GM12878 (cell line): Measurements from ENCODE around the gene SNX3. TPM values are rescaled to one million over a fixed set of nuclear protein-coding genes. Genes with fewer than 3 reads are reported as not detected.
A peak's percentile ranks its signal among the peaks of the same experiment; 100 is the strongest.

Experiments used
- ATF7 ChIP-seq: fragments of 450-650 bp; IDR thresholded peaks from 2 replicates; pipeline ENCODE4 v1.6.1; 2016; ENCODE audit warnings: low read depth, mild to moderate bottlenecking
- CBX5 ChIP-seq: sonication (generic); IDR thresholded peaks from 2 replicates; pipeline ENCODE4 v1.6.1; 2016; ENCODE audit warnings: low read depth, moderate library complexity, mild to moderate bottlenecking, inconsistent platforms
- CHD4 ChIP-seq: fragments of 200-600 bp; sonication (generic); IDR thresholded peaks from 2 replicates; pipeline ENCODE4 v1.6.1; 2016; ENCODE audit warnings: mild to moderate bottlenecking
- ESRRA ChIP-seq: IDR thresholded peaks from 2 replicates; pipeline ENCODE4 v1.6.1; 2012; ENCODE audit warnings: mild to moderate bottlenecking, low read length, improper control_type of control experiment
- LARP7 ChIP-seq: fragments of 450-650 bp; IDR thresholded peaks from 2 replicates; pipeline ENCODE4 v1.6.1; 2017; ENCODE audit warnings: mild to moderate bottlenecking
- NBN ChIP-seq: fragments of 450-650 bp; IDR thresholded peaks from 2 replicates; pipeline ENCODE4 v1.6.1; 2016
- NFIC ChIP-seq: IDR thresholded peaks from 2 replicates; pipeline ENCODE4 v1.6.1; 2012; ENCODE audit warnings: low read depth, mild to moderate bottlenecking, inconsistent platforms, low read length, moderate library complexity
- NFYB ChIP-seq: IDR thresholded peaks from 2 replicates; pipeline ENCODE4 v1.6.1; 2011; ENCODE audit warnings: low read depth, mild to moderate bottlenecking, low read length, improper control_type of control experiment, moderate library complexity; ENCODE audit not compliant: insufficient read depth
- PML ChIP-seq: IDR thresholded peaks from 2 replicates; pipeline ENCODE4 v1.6.1; 2012; ENCODE audit warnings: low read length, inconsistent platforms
- POLR2A ChIP-seq: IDR thresholded peaks from 2 replicates; pipeline ENCODE4 v1.6.1; 2011; ENCODE audit warnings: low read depth, mild to moderate bottlenecking, low read length
- RAD51 ChIP-seq: fragments of 450-650 bp; IDR thresholded peaks from 2 replicates; pipeline ENCODE4 v1.6.1; 2016; ENCODE audit warnings: moderate library complexity, mild to moderate bottlenecking, inconsistent platforms
- SIX5 ChIP-seq: IDR thresholded peaks from 2 replicates; pipeline ENCODE4 v1.6.1; 2011; ENCODE audit warnings: mild to moderate bottlenecking, low read depth, low read length, moderate library complexity; ENCODE audit not compliant: severe bottlenecking
- SREBF1 ChIP-seq: IDR thresholded peaks from 2 replicates; pipeline ENCODE4 v1.6.1; 2012; ENCODE audit warnings: mild to moderate bottlenecking, low read length
- SREBF2 ChIP-seq: IDR thresholded peaks from 2 replicates; pipeline ENCODE4 v1.6.1; 2012; ENCODE audit warnings: mild to moderate bottlenecking, low read length
- STAT1 ChIP-seq: fragments of 450-650 bp; conservative IDR thresholded peaks from 2 replicates; pipeline ENCODE4 v1.6.1; 2014; ENCODE audit warnings: antibody characterized with exemption, mild to moderate bottlenecking
- SUZ12 ChIP-seq: fragments of 200-600 bp; sonication (generic); IDR thresholded peaks from one replicate; pipeline ENCODE4 v1.6.1; 2018; ENCODE audit warnings: antibody characterized with exemption, mild to moderate bottlenecking; ENCODE audit not compliant: unreplicated experiment
- ZNF217 ChIP-seq: fragments of 450-650 bp; IDR thresholded peaks from 2 replicates; pipeline ENCODE4 v1.6.1; 2017; ENCODE audit warnings: antibody characterized with exemption, mild to moderate bottlenecking
- polyA plus RNA-seq, 11 experiments: library from polyadenylated mRNA; depleted of rRNA in 4 of 11; unstranded in 6 of 11; stranded (reverse) in 5 of 11; fragments of >200 nt; fragmentation: Nextera tagmentation in 4 of 11; fragmentation: Illumina TruSeq in 1 of 11; extraction: Ambion mirVana in 4 of 11; extraction: Trizol in 1 of 11; gene quantifications; 1 replicate in 1 of 11; 2 replicates in 10 of 11; pipeline versions ENCODE4 v1.2.1 to v1.2.3, GENCODE V29; 2011 to 2016; ENCODE audit warnings: inconsistent platforms in 2 of 11, missing spikeins in 2 of 11, low read depth in 1 of 11
- total RNA-seq, 4 experiments: library from RNA; depleted of rRNA in 3 of 4; stranded (reverse); fragments of >200 nt in 3 of 4; fragmentation: Illumina TruSeq in 1 of 4; extraction: Trizol in 1 of 4; gene quantifications; 2 replicates each; pipeline versions ENCODE4 v1.2.1 to v1.2.3, GENCODE V29; 2013 to 2021
- TF ChIP-seq, protein P1 (sequence below): fragments of 450-650 bp; IDR thresholded peaks from 2 replicates; pipeline ENCODE4 v1.6.1; 2016; ENCODE audit warnings: mild to moderate bottlenecking, moderate library complexity, borderline replicate concordance
- TF ChIP-seq, protein P2 (sequence below): fragments of 150-350 bp; IDR thresholded peaks from 2 replicates; pipeline ENCODE4 v1.6.1; 2014; ENCODE audit warnings: mild to moderate bottlenecking, low read depth, low read length
- TF ChIP-seq, protein P3 (sequence below): fragments of 450-650 bp; IDR thresholded peaks from 2 replicates; pipeline ENCODE4 v1.6.1; 2018; ENCODE audit warnings: borderline replicate concordance, mild to moderate bottlenecking; ENCODE audit not compliant: partially characterized antibody

SNX3 gene
- total and polyA plus RNA-seq, 10 of the 15 experiments (the other 5 are each of a cell fraction or from before 2014, with no cell fraction given): 43.7 to 297 (median 95.6) TPM

DNA sequence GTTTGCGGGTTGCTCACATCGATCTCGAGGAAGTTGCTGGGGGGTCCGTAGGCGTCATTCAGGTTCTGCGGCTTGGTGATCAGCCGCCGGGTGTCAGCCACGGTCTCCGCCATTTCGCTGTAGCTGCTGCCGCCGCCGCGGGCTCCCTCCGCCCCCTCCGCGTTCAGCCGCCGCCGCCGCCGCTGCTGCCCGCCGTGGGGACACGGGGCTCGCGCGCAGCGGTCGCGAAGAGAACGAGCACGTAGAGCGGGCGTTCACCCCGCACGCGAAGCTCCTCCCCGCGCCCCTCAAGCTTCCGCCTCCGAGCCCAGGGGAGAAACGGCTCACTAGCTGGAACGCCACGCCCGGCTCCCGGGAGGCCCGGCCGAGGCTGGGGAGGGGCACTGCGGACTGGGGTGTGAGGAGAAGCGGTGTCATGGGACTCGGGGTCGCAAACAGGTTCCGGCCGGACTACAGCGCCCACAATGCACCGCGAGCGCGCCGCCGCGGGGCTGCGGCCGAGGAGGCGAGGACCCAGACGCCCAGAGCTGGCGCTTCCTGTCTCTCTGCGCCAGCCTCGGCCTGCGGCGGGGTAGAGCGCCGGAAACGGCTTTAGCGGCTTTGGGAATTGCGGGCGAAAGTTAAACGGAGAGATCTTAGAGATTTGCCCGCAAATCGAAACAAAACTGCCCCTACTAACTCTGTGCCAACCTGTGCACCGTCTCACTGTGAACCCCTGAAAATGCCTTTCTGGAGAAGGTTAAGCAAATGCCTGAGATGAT, at the start of gene SNX3 (continued):
- TF ChIP-seq NBN: peak; percentile 64; the same call in 1 of the 2 replicates
- TF ChIP-seq ZNF217: peak; percentile 44; the same call in 1 of the 2 replicates
- TF ChIP-seq POLR2A: peak; percentile 88
- no peak for TF ChIP-seq STAT1
- TF ChIP-seq, protein P1, sequence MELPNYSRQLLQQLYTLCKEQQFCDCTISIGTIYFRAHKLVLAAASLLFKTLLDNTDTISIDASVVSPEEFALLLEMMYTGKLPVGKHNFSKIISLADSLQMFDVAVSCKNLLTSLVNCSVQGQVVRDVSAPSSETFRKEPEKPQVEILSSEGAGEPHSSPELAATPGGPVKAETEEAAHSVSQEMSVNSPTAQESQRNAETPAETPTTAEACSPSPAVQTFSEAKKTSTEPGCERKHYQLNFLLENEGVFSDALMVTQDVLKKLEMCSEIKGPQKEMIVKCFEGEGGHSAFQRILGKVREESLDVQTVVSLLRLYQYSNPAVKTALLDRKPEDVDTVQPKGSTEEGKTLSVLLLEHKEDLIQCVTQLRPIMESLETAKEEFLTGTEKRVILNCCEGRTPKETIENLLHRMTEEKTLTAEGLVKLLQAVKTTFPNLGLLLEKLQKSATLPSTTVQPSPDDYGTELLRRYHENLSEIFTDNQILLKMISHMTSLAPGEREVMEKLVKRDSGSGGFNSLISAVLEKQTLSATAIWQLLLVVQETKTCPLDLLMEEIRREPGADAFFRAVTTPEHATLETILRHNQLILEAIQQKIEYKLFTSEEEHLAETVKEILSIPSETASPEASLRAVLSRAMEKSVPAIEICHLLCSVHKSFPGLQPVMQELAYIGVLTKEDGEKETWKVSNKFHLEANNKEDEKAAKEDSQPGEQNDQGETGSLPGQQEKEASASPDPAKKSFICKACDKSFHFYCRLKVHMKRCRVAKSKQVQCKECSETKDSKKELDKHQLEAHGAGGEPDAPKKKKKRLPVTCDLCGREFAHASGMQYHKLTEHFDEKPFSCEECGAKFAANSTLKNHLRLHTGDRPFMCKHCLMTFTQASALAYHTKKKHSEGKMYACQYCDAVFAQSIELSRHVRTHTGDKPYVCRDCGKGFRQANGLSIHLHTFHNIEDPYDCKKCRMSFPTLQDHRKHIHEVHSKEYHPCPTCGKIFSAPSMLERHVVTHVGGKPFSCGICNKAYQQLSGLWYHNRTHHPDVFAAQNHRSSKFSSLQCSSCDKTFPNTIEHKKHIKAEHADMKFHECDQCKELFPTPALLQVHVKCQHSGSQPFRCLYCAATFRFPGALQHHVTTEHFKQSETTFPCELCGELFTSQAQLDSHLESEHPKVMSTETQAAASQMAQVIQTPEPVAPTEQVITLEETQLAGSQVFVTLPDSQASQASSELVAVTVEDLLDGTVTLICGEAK: peak; percentile 79; the same call in 1 of the 2 replicates
- peak; percentile 23; the same call in 1 of the 2 replicates for TF ChIP-seq CBX5
- no peak; the same call in 1 of the 2 replicates for TF ChIP-seq NFIC
- TF ChIP-seq ESRRA: no peak
- TF ChIP-seq NFYB: no peak
- TF ChIP-seq SIX5: peak; percentile 74
- TF ChIP-seq RAD51: no peak
- TF ChIP-seq CHD4: no peak
- TF ChIP-seq PML: peak; percentile 85
- no peak for TF ChIP-seq SREBF1
- TF ChIP-seq SUZ12: no peak
- no peak for TF ChIP-seq SREBF2
- TF ChIP-seq, protein P2, sequence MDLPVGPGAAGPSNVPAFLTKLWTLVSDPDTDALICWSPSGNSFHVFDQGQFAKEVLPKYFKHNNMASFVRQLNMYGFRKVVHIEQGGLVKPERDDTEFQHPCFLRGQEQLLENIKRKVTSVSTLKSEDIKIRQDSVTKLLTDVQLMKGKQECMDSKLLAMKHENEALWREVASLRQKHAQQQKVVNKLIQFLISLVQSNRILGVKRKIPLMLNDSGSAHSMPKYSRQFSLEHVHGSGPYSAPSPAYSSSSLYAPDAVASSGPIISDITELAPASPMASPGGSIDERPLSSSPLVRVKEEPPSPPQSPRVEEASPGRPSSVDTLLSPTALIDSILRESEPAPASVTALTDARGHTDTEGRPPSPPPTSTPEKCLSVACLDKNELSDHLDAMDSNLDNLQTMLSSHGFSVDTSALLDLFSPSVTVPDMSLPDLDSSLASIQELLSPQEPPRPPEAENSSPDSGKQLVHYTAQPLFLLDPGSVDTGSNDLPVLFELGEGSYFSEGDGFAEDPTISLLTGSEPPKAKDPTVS: no peak
- peak; percentile 61; the same call in 1 of the 2 replicates for TF ChIP-seq LARP7
- TF ChIP-seq ATF7: no peak
- TF ChIP-seq, protein P3, sequence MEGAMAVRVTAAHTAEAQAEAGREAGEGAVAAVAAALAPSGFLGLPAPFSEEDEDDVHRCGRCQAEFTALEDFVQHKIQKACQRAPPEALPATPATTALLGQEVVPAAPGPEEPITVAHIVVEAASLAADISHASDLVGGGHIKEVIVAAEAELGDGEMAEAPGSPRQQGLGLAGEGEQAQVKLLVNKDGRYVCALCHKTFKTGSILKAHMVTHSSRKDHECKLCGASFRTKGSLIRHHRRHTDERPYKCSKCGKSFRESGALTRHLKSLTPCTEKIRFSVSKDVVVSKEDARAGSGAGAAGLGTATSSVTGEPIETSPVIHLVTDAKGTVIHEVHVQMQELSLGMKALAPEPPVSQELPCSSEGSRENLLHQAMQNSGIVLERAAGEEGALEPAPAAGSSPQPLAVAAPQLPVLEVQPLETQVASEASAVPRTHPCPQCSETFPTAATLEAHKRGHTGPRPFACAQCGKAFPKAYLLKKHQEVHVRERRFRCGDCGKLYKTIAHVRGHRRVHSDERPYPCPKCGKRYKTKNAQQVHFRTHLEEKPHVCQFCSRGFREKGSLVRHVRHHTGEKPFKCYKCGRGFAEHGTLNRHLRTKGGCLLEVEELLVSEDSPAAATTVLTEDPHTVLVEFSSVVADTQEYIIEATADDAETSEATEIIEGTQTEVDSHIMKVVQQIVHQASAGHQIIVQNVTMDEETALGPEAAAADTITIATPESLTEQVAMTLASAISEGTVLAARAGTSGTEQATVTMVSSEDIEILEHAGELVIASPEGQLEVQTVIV: peak; percentile 76
